SK-N-SH treated with all-trans-retinoic acid at 6 μM for 48 hours (cell line): ENCODE measurements around the gene CCNT1.
"Not testable (repeated sequence)": the region's sequence is repeated elsewhere in the genome, so short reads cannot be mapped to it uniquely, and the experiment has no call there.

ENCODE experiments used
- ATAC-seq: fragments of 200-7000 bp; cut with Tn5 transposase; 3 replicates; pipeline ENCODE4 v1.9.1; 2020; ENCODE audit warnings: mild to moderate bottlenecking, moderate library complexity
- ARNTL ChIP-seq: fragments of 450-650 bp; formaldehyde crosslinking; IDR thresholded peaks from 2 replicates; pipeline ENCODE4 v1.5.0; 2020; ENCODE audit warnings: low read depth, mild to moderate bottlenecking, moderate library complexity, borderline replicate concordance
- BACH2 ChIP-seq: fragments of 250-450 bp; sonication (Bioruptor Pico); IDR thresholded peaks from 2 replicates; pipeline ENCODE4 v1.9.0; 2021; ENCODE audit warnings: mild to moderate bottlenecking, borderline replicate concordance
- CREB5 ChIP-seq: fragments of 250-450 bp; sonication (Bioruptor Pico); IDR thresholded peaks from 2 replicates; pipeline ENCODE4 v1.5.1; 2020; ENCODE audit warnings: low read depth, mild to moderate bottlenecking, moderate library complexity
- CSDC2 ChIP-seq: fragments of 250-450 bp; sonication (Bioruptor Pico); IDR thresholded peaks from 2 replicates; pipeline ENCODE4 v1.5.0; 2020; ENCODE audit warnings: mild to moderate bottlenecking, moderate library complexity
- ESRRG ChIP-seq: fragments of 250-450 bp; sonication (Bioruptor Pico); IDR thresholded peaks from 2 replicates; pipeline ENCODE4 v1.6.1; 2021; ENCODE audit warnings: mild to moderate bottlenecking
- GLIS3 ChIP-seq: fragments of 250-450 bp; sonication (Bioruptor Pico); IDR thresholded peaks from 2 replicates; pipeline ENCODE4 v1.5.0; 2020; ENCODE audit warnings: mild to moderate bottlenecking, moderate library complexity
- ISL1 ChIP-seq: fragments of 250-450 bp; sonication (Bioruptor Pico); IDR thresholded peaks from 2 replicates; pipeline ENCODE4 v2.1.2; 2022; ENCODE audit warnings: mild to moderate bottlenecking, moderate library complexity
- PATZ1 ChIP-seq: fragments of 250-450 bp; sonication (Bioruptor Pico); IDR thresholded peaks from 2 replicates; pipeline ENCODE4 v1.8.0; 2020; ENCODE audit warnings: mild to moderate bottlenecking, moderate library complexity, borderline replicate concordance
- RARB ChIP-seq: fragments of 250-450 bp; sonication (Bioruptor Pico); IDR thresholded peaks from 2 replicates; pipeline ENCODE4 v1.8.0; 2021; ENCODE audit warnings: mild to moderate bottlenecking, moderate library complexity
- SNAI2 ChIP-seq: fragments of 250-450 bp; sonication (Bioruptor Pico); IDR thresholded peaks from 2 replicates; pipeline ENCODE4 v1.5.0; 2020; ENCODE audit warnings: mild to moderate bottlenecking, moderate library complexity
- TCF4 ChIP-seq: fragments of 250-450 bp; sonication (Bioruptor Pico); IDR thresholded peaks from 2 replicates; pipeline ENCODE4 v1.8.0; 2021; ENCODE audit warnings: mild to moderate bottlenecking, moderate library complexity, borderline replicate concordance
- TOX ChIP-seq: fragments of 250-450 bp; sonication (Bioruptor Pico); IDR thresholded peaks from 2 replicates; pipeline ENCODE4 v1.8.0; 2021; ENCODE audit warnings: mild to moderate bottlenecking, moderate library complexity, borderline replicate concordance
- TSHZ2 ChIP-seq: fragments of 250-450 bp; sonication (Bioruptor Pico); IDR thresholded peaks from 2 replicates; pipeline ENCODE4 v1.5.0; 2020; ENCODE audit warnings: mild to moderate bottlenecking, moderate library complexity
- ZC3H10 ChIP-seq: fragments of 250-450 bp; sonication (Bioruptor Pico); IDR thresholded peaks from 2 replicates; pipeline ENCODE4 v1.5.1; 2021; ENCODE audit warnings: mild to moderate bottlenecking, moderate library complexity
- ZFP3 ChIP-seq: fragments of 250-450 bp; sonication (Bioruptor Pico); IDR thresholded peaks from 2 replicates; pipeline ENCODE4 v1.5.0; 2020; ENCODE audit warnings: mild to moderate bottlenecking, moderate library complexity
- ZFP30 ChIP-seq: fragments of 450-650 bp; formaldehyde crosslinking; IDR thresholded peaks from 2 replicates; pipeline ENCODE4 v1.5.0; 2022; ENCODE audit warnings: mild to moderate bottlenecking, moderate library complexity
- ZNF565 ChIP-seq: fragments of 450-650 bp; formaldehyde crosslinking; conservative IDR thresholded peaks from 2 replicates; pipeline ENCODE4 v1.5.0; 2020; ENCODE audit warnings: low read depth, mild to moderate bottlenecking, moderate library complexity
- ZNF70 ChIP-seq: fragments of 450-650 bp; formaldehyde crosslinking; IDR thresholded peaks from 2 replicates; pipeline ENCODE4 v1.5.0; 2020; ENCODE audit warnings: mild to moderate bottlenecking, moderate library complexity
- ZNF8 ChIP-seq: fragments of 450-650 bp; formaldehyde crosslinking; IDR thresholded peaks from 2 replicates; pipeline ENCODE4 v1.5.0; 2020; ENCODE audit warnings: mild to moderate bottlenecking, moderate library complexity
- TF ChIP-seq, protein P1 (sequence below): fragments of 250-450 bp; sonication (Bioruptor Pico); IDR thresholded peaks from 2 replicates; pipeline ENCODE4 v1.8.0; 2021; ENCODE audit warnings: low read depth, mild to moderate bottlenecking, moderate library complexity, borderline replicate concordance
- TF ChIP-seq, protein P2 (sequence below): fragments of 250-450 bp; sonication (Bioruptor Pico); IDR thresholded peaks from 2 replicates; pipeline ENCODE4 v1.5.1; 2021; ENCODE audit warnings: mild to moderate bottlenecking, moderate library complexity

CCNT1 gene

DNA sequence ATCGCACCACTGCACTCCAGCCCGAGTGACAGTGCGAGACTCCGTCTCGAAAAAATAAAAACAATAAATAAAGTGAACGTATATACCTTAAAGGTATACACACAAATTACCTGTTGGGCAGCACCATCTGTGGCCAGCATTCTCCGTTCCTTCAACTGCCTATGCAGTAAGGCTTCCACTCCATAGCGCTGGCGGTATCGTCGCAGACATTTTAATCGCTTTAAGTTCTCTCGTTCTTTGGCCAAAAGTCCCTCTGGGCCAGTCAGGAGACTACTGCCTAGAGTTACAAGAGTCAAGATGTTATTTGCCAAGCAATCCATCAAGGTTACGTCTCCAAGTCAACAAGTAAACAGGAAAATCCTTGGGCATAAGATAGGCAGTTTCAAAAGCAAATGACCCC lies 47.5 kb downstream of the CCNT1 start:
- TF ChIP-seq, protein P1, sequence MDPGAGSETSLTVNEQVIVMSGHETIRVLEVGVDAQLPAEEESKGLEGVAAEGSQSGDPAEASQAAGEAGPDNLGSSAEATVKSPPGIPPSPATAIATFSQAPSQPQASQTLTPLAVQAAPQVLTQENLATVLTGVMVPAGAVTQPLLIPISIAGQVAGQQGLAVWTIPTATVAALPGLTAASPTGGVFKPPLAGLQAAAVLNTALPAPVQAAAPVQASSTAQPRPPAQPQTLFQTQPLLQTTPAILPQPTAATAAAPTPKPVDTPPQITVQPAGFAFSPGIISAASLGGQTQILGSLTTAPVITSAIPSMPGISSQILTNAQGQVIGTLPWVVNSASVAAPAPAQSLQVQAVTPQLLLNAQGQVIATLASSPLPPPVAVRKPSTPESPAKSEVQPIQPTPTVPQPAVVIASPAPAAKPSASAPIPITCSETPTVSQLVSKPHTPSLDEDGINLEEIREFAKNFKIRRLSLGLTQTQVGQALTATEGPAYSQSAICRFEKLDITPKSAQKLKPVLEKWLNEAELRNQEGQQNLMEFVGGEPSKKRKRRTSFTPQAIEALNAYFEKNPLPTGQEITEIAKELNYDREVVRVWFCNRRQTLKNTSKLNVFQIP (CRISPR knock-in tag), result no peak
- TF ChIP-seq ISL1 (CRISPR knock-in tag) (no peak), BACH2 (CRISPR knock-in tag) (no peak), SNAI2 (CRISPR knock-in tag) (no peak), ZNF8 (no peak), CREB5 (CRISPR knock-in tag) (no peak), ZFP30 (CRISPR knock-in tag) (no peak), RARB (CRISPR knock-in tag) (no peak), TSHZ2 (CRISPR knock-in tag) (no peak), ESRRG (CRISPR knock-in tag) (no peak), TOX (no peak), TCF4 (CRISPR knock-in tag) (no peak), ZNF565 (no peak), PATZ1 (CRISPR knock-in tag) (no peak)
- TF ChIP-seq, protein P2, sequence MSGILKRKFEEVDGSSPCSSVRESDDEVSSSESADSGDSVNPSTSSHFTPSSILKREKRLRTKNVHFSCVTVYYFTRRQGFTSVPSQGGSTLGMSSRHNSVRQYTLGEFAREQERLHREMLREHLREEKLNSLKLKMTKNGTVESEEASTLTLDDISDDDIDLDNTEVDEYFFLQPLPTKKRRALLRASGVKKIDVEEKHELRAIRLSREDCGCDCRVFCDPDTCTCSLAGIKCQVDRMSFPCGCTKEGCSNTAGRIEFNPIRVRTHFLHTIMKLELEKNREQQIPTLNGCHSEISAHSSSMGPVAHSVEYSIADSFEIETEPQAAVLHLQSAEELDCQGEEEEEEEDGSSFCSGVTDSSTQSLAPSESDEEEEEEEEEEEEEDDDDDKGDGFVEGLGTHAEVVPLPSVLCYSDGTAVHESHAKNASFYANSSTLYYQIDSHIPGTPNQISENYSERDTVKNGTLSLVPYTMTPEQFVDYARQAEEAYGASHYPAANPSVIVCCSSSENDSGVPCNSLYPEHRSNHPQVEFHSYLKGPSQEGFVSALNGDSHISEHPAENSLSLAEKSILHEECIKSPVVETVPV (CRISPR knock-in tag), result no peak
- TF ChIP-seq, all 23 proteins: peak for 0

GRCh38 chr12:48659863-48660262 lies 56.6 kb downstream of the CCNT1 start:
- TF ChIP-seq GLIS3 (CRISPR knock-in tag) (no peak), SNAI2 (CRISPR knock-in tag) (no peak), ESRRG (CRISPR knock-in tag) (no peak), ZNF8 (no peak), ZC3H10 (CRISPR knock-in tag) (no peak)
- TF ChIP-seq, protein P1 (CRISPR knock-in tag), result no peak

More for the DNA sequence above, 47.5 kb downstream of the CCNT1 start:
- ATAC-seq, result no peak

GRCh38 chr12:48651681-48652080 lies 64.8 kb downstream of the CCNT1 start:
- no peak for TF ChIP-seq ZC3H10 (CRISPR knock-in tag)
- TF ChIP-seq ZNF70 (CRISPR knock-in tag), result no peak
- TF ChIP-seq ZNF565, result no peak
- no peak for TF ChIP-seq ZNF8
- TF ChIP-seq TCF4 (CRISPR knock-in tag), result no peak
- TF ChIP-seq ARNTL (CRISPR knock-in tag), result no peak
- no peak for TF ChIP-seq SNAI2 (CRISPR knock-in tag)
- no peak for TF ChIP-seq TSHZ2 (CRISPR knock-in tag)
- TF ChIP-seq BACH2 (CRISPR knock-in tag), result no peak
- no peak for TF ChIP-seq ZFP3 (CRISPR knock-in tag)
- no peak for TF ChIP-seq CSDC2
- no peak for ATAC-seq

More at GRCh38 chr12:48659863-48660262, 56.6 kb downstream of the CCNT1 start:
- no peak for ATAC-seq

- ATAC-seq, result not testable (repeated sequence)
These were observed 71.2 kb downstream of the CCNT1 start for GRCh38 chr12:48645354-48645753.
